ENCODE results near the gene KIFAP3.
"Not testable (repeated sequence)": the region's sequence is repeated elsewhere in the genome, so short reads cannot be mapped to it uniquely, and the experiment has no call there.

The KIFAP3 gene

GRCh38 chr1:170086399-170087032, 12.0 kb upstream of the KIFAP3 start:
- TF ChIP-seq FOXP2 (optimal IDR thresholded peaks at IDR 0.05; ENCODE audit: control extremely low read depth, extremely low read length, insufficient read depth) (no peak), EZH2 (IDR thresholded peaks at IDR 0.05) (no peak), POLR2AphosphoS5 (IDR thresholded peaks at IDR 0.05; ENCODE audit: borderline replicate concordance, low read depth, low read length) (no peak)
- Histone ChIP-seq H3K9ac (ENCODE audit: insufficient read length) (no peak overlapping the region), H3K4me3 (no peak overlapping the region), H3K36me3 (ENCODE audit: insufficient read depth, low read length) (no peaks in the 10 kb centered on the region), H3K27ac (no peak overlapping the region), H3K9me3 (ENCODE audit: low read depth, low read length) (no peaks in the 10 kb centered on the region)
- DNase-seq (ENCODE audit: low read depth, low spot score): no peak

GRCh38 chr1:170085091-170085490, 10.6 kb upstream of the KIFAP3 start:
- Histone ChIP-seq H3K9me3 (ENCODE audit: low read depth, low read length) (no peaks in the 10 kb centered on the region), H3K9ac (ENCODE audit: insufficient read length) (no peak overlapping the region), H3K4me3 (no peak overlapping the region), H3K36me3 (ENCODE audit: insufficient read depth, low read length) (no peaks in the 10 kb centered on the region), H3K27ac (no peak overlapping the region)
- DNase-seq (ENCODE audit: low read depth, low spot score): no peak
- no peak for TF ChIP-seq EZH2 (IDR thresholded peaks at IDR 0.05)
- no peak for TF ChIP-seq FOXP2 (optimal IDR thresholded peaks at IDR 0.05; ENCODE audit: control extremely low read depth, extremely low read length, insufficient read depth)
- TF ChIP-seq POLR2AphosphoS5 (IDR thresholded peaks at IDR 0.05; ENCODE audit: borderline replicate concordance, low read depth, low read length): no peak

- H3K27ac ChIP-seq: no peak overlapping the region
- H3K9ac ChIP-seq (ENCODE audit: insufficient read length): no peak overlapping the region
- H3K9me3 ChIP-seq (ENCODE audit: low read depth, low read length): no peaks in the 10 kb centered on the region
- no peak overlapping the region for H3K4me3 ChIP-seq
- no peaks in the 10 kb centered on the region for H3K36me3 ChIP-seq (ENCODE audit: insufficient read depth, low read length)
- DNase-seq (ENCODE audit: low read depth, low spot score): no peak
- TF ChIP-seq FOXP2 (optimal IDR thresholded peaks at IDR 0.05; ENCODE audit: control extremely low read depth, extremely low read length, insufficient read depth) (no peak), POLR2AphosphoS5 (IDR thresholded peaks at IDR 0.05; ENCODE audit: borderline replicate concordance, low read depth, low read length) (no peak), EZH2 (IDR thresholded peaks at IDR 0.05) (no peak)
These were observed 4.2 kb upstream of the KIFAP3 start for GRCh38 chr1:170078610-170079189.

- Histone ChIP-seq H3K9ac (ENCODE audit: insufficient read length) (no peak overlapping the region), H3K36me3 (ENCODE audit: insufficient read depth, low read length) (no peaks in the 10 kb centered on the region), H3K9me3 (ENCODE audit: low read depth, low read length) (no peaks in the 10 kb centered on the region), H3K27ac (no peak overlapping the region), H3K4me3 (no peak overlapping the region)
- TF ChIP-seq POLR2AphosphoS5 (IDR thresholded peaks at IDR 0.05; ENCODE audit: borderline replicate concordance, low read depth, low read length) (no peak), EZH2 (IDR thresholded peaks at IDR 0.05) (no peak), FOXP2 (optimal IDR thresholded peaks at IDR 0.05; ENCODE audit: control extremely low read depth, extremely low read length, insufficient read depth) (no peak)
- no peak for DNase-seq (ENCODE audit: low read depth, low spot score)
These were observed 3.4 kb upstream of the KIFAP3 start for GRCh38 chr1:170077926-170078325.

- H3K9me3 ChIP-seq (ENCODE audit: low read depth, low read length); DNase-seq (ENCODE audit: low read depth, low spot score); H3K4me3 ChIP-seq; H3K36me3 ChIP-seq (ENCODE audit: insufficient read depth, low read length); H3K27ac ChIP-seq; H3K9ac ChIP-seq (ENCODE audit: insufficient read length): not testable (repeated sequence)
These were observed 2.5 kb upstream of the KIFAP3 start for GRCh38 chr1:170076952-170077351.

- H3K4me3 ChIP-seq: no peak overlapping the region
- H3K9me3 ChIP-seq (ENCODE audit: low read depth, low read length): no peaks in the 10 kb centered on the region
- no peak for DNase-seq (ENCODE audit: low read depth, low spot score)
- H3K36me3 ChIP-seq (ENCODE audit: insufficient read depth, low read length): no peaks in the 10 kb centered on the region
- TF ChIP-seq FOXP2 (optimal IDR thresholded peaks at IDR 0.05; ENCODE audit: control extremely low read depth, extremely low read length, insufficient read depth): no peak
- no peak for TF ChIP-seq POLR2AphosphoS5 (IDR thresholded peaks at IDR 0.05; ENCODE audit: borderline replicate concordance, low read depth, low read length)
- TF ChIP-seq EZH2 (IDR thresholded peaks at IDR 0.05): no peak
- H3K9ac ChIP-seq (ENCODE audit: insufficient read length): no peak overlapping the region
- H3K27ac ChIP-seq: no peak overlapping the region
These were observed 1.7 kb upstream of the KIFAP3 start for GRCh38 chr1:170076199-170076598.

GRCh38 chr1:170075186-170075585, 691 bp upstream of the KIFAP3 start:
- peak overlapping the region; percentile 61 for H3K9ac ChIP-seq (ENCODE audit: insufficient read length)
- no peak overlapping the region for H3K27ac ChIP-seq
- no peak for DNase-seq (ENCODE audit: low read depth, low spot score)

GRCh38 chr1:170073893-170074249, 624 bp downstream of the KIFAP3 start:
- TF ChIP-seq FOXP2 (optimal IDR thresholded peaks at IDR 0.05; ENCODE audit: control extremely low read depth, extremely low read length, insufficient read depth): no peak
- TF ChIP-seq POLR2AphosphoS5 (IDR thresholded peaks at IDR 0.05; ENCODE audit: borderline replicate concordance, low read depth, low read length): no peak
- TF ChIP-seq EZH2 (IDR thresholded peaks at IDR 0.05): no peak
- no peak for DNase-seq (ENCODE audit: low read depth, low spot score)

More at GRCh38 chr1:170075186-170075585, 691 bp upstream of the KIFAP3 start:
- H3K9me3 ChIP-seq (ENCODE audit: low read depth, low read length): no peaks in the 10 kb centered on the region
- no peaks in the 10 kb centered on the region for H3K36me3 ChIP-seq (ENCODE audit: insufficient read depth, low read length)
- H3K4me3 ChIP-seq: peak overlapping the region; percentile 92
- TF ChIP-seq POLR2AphosphoS5 (IDR thresholded peaks at IDR 0.05; ENCODE audit: borderline replicate concordance, low read depth, low read length) (no peak), FOXP2 (optimal IDR thresholded peaks at IDR 0.05; ENCODE audit: control extremely low read depth, extremely low read length, insufficient read depth) (no peak), EZH2 (IDR thresholded peaks at IDR 0.05) (no peak)

GRCh38 chr1:170071378-170071777, 3.1 kb downstream of the KIFAP3 start:
- H3K4me3 ChIP-seq: no peak overlapping the region
- H3K9me3 ChIP-seq (ENCODE audit: low read depth, low read length): no peaks in the 10 kb centered on the region
- no peaks in the 10 kb centered on the region for H3K36me3 ChIP-seq (ENCODE audit: insufficient read depth, low read length)
- TF ChIP-seq EZH2 (IDR thresholded peaks at IDR 0.05) (no peak), POLR2AphosphoS5 (IDR thresholded peaks at IDR 0.05; ENCODE audit: borderline replicate concordance, low read depth, low read length) (no peak), FOXP2 (optimal IDR thresholded peaks at IDR 0.05; ENCODE audit: control extremely low read depth, extremely low read length, insufficient read depth) (no peak)
- H3K9ac ChIP-seq (ENCODE audit: insufficient read length): no peak overlapping the region
- H3K27ac ChIP-seq: no peak overlapping the region
- DNase-seq (ENCODE audit: low read depth, low spot score): no peak

More at GRCh38 chr1:170073893-170074249, 624 bp downstream of the KIFAP3 start:
- peak overlapping the region; percentile 92 for H3K4me3 ChIP-seq
- H3K27ac ChIP-seq: no peak overlapping the region
- H3K9ac ChIP-seq (ENCODE audit: insufficient read length): peak overlapping the region; percentile 79
- H3K36me3 ChIP-seq (ENCODE audit: insufficient read depth, low read length): no peaks in the 10 kb centered on the region
- no peaks in the 10 kb centered on the region for H3K9me3 ChIP-seq (ENCODE audit: low read depth, low read length)
